ENCODE measurements around the gene RPH3AL.
"Not testable (repeated sequence)": the region's sequence is repeated elsewhere in the genome, so short reads cannot be mapped to it uniquely, and the experiment has no call there.

RPH3AL gene

DNA sequence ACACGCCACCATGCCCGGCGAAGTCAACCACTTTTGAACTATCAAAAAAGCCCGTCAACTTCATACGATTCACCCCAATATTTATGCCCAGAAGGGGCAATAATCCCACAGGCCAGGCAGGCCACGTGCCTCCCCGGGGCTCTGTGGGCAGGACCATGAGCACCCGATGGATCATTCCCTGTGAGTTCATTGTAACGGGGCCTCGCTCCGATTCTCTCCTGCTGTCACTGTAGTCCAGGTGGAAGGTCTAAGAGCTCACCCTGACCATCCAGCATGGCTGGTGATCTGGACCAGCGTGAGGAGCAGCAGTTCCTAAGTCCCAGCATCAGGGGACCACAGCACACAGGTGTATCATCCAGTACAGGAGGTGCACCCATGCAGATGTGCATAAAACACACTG is 93.7 kb downstream of the RPH3AL start:
- no peak for DNase-seq

DNA sequence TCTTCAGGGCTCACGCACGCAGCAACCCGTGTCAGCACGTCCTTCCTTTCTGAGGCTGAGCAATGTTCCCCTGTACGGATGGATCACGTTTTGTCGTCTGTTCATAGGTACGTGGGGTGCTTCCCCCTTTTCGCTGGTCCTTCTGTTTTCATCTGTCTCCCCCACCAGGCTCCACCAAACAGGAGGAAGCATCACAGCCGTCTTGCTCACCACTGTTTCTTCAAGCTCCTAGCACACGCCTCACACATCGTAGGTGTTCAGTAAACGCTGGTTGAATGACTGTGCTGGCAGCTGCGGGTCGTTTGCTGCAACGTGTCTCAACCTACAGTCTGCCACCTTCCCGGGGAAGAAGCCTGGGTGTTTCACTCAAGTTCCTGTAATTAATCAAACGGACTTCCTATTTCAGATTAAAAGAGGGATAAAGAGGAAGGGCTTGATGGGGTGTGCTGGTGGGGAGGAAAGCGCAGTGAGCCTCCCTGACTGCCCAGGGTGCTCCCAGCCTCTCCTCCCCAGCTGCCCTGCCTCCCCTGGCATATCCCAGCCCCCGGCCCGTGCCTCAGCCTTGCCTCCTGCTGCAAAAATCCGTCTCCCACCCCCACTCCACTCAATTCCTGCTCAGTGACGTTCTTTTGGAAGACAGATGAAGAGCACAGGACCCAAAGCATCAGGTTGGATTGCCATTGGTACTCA is 94.4 kb downstream of the RPH3AL start:
- DNase-seq, result no peak

DNA sequence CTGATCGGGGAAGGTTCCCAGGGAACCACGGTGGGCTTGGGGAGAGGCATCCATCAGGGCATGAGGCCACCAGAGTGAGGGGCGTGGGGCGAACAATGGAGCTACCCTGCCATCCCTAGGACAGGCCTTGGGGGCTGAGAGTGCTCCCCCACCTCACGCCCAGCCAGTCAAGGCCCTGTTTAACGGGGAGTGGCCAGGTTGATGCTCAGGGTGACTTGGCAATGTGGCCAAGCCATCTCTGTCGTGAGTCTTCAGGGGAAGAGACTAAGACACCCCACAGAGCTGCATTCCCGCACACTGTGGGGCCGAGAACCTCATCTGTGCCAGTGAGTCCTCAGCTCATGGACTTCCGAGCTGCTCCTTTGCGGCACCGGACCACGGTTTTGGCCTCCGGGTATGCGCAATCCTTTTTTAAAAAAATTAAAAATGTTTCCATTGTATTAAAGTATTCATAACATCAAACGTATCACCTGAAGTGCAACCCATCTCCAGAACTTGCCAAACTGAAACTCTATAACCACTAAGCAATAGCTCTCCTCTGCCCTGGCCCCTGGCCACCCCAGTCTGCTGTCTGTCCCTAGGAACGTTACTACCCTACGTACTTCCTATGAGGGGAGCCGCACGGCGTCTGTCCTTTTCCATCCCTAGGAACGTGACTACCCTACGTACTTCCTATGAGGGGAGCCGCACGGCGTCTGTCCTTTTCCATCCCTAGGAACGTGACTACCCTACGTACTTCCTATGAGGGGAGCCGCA is 99.3 kb downstream of the RPH3AL start:
- DNase-seq, result no peak

DNA sequence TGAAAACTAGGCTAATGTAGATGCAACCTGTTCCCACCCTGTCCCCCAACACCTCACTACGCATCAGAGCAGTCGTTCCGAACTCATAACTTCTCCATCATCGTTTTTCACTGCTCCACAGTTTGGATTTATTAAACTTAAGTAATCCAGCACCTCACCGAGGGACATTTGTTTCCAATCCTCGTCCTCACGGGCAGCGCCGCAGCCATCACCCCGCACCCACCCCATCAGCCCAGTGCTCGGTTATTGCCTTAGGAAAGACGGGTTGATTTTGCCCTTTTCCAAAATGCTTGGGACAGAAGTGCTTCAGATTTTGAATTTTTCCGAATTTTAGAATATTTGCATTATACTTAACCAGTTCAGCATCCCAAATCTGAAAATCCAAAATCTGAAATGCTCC is 100.2 kb downstream of the RPH3AL start:
- DNase-seq, result no peak

DNA sequence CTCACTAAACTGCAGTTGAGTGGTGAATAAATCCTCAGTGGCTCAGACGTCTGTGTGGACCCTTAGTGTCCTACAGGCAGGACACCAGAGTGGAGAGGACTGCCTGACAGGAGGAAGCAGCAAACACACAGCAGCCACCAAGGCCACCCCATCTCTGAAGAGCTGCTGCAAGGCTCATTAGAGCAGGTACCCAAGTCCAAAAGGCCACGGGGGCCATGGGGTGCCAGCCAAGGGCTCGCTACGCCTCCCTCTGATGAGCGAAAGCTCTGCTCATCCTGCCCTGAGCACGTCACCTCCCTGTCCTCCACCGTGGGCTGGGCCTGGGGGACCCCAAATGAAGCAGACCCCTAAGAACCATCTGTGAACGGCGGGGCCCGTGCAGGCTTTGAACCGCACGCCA is 101.1 kb downstream of the RPH3AL start:
- DNase-seq, result no peak

DNA sequence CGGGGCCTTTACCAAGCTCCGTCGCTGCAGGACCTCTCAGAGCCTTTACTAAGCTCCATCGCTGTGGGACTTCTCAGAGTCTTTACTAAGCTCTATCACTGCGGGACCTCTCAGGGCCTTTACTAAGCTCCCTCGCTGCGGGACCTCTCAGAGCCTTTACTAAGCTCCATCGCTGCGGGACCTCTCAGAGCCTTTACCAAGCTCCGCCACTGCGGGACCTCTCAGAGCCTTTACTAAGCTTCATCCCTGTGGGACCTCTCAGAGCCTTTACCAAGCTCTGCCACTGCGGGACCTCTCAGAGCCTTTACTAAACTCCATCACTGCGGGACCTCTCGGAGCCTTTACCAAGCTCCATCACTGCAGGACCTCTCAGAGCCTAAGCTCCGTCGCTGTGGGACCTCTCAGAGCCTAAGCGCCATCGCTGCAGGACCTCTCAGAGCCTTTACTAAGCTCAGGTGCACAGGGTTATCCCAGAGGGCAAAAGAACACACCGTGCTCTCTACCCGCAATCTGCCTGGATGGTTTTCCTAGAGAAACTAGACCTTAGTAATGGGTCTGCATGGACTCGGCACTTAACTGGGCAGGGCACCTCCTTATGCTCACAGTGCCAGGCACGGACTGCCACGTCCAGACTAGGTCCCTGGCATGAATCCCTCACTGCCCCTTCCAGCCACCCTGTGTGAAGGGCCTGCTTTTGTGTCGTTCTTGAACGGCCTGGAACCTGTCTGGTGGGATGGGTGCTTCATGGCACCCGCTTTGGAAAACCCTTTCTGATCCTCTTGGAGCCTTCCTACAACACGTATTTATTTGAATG is 101.9 kb downstream of the RPH3AL start:
- DNase-seq, result no peak

DNA sequence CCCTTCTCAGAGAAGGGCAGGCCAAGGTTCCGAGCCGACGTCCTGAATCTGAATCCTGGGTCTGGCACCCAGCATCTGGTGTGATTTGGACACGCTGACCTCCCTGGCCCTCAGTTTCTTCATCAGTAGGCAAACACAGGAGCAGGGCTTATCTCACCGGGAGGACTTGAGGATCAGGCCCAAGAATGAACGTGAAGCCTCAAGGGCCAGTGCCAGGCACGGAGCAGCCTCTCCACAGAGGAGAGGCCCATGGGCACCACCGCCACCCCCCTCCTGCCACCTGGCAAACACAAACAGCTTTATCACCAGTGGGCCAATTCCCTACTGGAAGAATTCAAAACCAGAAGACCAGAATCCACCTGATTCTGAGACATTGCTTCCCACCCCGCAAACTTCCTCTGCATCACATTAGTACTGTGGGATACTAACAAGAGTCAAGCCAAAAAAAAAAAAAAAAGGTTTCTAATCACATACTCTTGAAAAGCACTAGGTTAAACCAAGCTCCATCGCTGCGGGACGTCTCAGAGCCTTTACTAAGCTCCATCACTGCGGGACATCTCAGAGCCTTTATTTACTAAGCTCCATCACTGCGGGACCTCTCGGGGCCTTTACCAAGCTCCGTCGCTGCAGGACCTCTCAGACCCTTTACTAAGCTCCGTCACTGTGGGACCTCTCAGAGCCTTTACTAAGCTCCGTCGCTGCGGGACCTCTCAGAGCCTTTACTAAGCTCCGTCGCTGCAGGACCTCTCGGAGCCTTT is 103.2 kb downstream of the RPH3AL start:
- no peak for DNase-seq

DNA sequence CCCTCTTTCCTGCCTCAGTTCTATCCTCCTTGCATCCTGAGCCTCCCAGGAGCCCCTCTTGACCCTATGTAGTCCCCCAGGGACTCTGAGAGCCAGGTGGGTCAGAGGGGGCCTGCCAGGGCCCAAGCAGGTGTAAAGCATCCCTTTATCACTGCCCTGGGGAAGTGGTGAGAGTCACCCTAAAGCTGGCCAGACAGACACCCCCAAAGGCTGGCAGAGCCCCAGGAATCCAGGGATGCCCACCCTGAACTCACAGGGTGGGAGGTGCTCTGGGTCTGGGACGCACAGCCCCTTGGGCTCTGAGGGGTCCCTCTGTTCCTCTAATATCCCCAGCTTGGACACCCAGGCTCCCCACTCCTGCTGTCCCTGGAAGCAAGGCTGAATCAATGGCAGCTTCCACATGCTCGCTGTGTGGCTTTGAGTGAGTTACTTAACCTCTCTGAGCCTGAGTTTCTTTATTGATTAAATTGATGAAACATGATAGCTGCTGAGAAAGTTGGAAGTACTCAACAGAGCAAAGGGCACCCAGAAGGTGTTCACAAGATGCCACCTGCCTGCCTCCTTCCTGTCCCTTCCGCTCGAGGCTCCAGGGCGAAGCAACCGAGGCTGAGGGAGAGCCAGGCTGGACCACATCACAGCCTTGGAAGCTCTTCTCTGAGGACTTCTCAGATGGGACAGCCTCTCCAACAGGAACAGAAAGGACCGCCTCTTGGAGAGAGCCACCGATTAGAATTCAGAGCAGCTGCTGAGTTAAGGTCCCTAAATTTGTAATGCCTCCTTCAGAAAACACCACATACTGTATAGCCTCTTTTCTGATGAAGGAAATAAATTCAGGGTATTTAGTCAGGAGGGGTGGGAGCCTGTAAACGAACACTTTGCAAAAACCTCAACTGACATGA is 104.0 kb downstream of the RPH3AL start:
- no peak for DNase-seq

DNA sequence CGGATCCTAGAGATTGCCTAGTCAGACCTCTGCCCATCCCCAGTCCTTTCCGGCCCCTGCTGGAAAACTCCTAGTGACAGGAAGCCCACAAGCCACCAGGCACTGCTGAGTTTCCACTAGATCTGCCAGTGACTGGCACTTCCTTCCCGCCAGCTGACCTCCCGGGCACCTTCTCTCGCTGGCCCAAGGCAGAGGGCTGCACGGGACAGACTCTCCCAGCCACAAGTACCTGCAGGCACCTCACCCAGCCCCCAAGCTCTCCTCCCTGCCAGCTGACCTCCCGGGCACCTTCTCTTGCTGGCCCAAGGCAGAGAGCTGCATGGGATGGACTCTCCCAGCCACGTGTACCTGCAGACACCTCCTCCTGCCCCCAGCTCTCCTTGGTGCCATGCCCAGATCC is 104.8 kb downstream of the RPH3AL start:
- no peak for DNase-seq

DNA sequence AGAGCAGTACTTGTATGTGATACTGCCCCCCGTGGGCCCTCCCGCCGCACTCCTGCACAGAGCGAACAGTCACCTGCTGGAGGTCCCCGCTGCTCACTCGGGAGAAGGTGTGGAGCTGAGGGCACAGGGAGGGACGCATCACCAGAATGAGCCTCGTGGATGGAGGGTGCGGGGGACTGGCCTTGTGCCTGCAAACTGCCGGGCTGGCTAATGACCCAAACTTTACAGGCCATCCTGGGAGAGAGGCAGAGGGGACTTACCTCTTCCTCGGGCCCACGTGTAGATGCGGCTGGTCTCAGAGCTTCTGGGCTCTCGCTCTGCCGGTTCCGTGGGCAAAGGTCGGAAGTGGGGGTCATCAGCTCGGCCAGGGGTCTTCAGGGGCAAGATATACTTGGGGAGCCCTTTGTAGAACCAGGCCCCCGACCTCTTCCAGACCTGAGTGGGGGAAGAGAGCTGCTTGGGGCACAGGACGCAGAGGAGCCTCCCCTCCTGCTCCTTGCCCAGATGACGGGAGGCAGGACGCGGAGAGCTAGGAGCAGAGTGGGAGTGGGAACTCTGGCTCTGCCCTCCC is 105.7 kb downstream of the RPH3AL start:
- no peak for DNase-seq

DNA sequence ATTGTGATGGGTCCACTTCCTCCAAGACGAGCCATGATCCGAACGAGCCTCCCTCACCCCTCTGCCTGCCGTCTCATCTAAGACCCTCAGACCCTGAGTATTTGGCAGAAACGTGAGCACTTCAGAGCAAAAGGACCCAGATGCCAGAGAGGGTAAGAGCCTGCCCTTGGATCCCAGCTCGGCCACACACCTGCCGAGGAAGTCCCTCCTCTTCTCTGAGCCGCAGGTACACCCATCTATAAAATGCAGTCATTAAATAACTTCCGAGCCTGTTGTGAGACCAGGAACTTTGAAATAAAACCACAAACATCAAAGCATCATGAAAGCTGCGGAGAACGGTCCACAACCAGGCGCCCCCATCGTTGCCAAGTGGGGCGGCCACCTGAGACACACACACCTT is 106.4 kb downstream of the RPH3AL start:
- no peak for DNase-seq

DNA sequence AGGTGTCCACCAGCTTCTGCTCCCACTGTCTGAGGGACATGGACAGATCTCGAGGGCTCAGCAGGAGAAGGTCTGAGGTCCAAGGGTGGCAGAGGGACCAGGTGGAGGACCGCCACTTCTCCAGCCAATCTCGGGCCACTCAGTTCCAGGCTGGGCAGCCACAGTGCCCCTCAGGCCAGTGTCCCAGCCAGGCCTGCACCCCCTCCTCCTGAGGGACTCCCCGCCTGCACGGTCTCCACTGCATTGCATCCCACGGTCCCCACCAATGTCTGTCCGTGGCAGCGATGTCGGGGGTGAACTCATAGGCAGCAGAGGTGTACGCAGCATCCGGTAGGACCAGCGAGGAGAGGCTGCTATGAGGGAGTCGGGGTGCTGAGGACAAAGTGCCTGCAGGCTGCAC is 107.0 kb downstream of the RPH3AL start:
- DNase-seq, result no peak

DNA sequence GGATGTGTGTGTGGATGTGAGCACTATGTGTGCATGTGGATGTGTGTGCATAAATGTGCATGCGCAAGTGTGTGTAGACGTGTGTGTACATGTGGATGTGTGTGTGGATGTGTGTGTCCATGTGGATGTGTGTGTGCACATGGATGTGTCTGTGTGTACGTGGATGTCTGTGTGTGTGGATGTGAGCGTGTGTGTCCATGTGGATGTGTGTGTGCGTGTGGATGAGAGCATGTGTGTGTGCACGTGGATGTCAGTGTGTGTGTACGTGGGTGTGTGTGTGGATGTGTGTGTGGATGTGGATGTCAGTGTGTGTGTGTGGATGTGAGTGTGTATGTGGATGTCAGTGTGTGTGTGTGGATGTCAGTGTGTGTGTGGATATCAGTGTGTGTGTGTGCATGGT is 107.6 kb downstream of the RPH3AL start:
- DNase-seq, result no peak

DNA sequence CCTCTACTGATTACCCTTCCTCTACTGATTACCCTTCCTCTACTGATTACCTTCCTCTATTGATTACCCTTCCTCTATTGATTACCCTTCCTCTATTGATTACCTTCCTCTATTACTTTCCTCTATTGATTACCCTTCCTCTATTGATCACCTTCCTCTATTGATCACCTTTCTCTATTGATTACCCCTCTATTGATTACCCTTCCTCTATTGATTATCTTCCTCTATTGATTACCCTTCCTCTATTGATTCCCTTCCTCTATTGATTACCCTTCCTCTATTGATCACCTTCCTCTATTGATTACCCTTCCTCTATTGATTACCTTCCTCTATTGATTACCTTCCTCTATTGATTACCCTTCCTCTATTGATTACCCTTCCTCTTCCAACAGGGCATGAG is 108.7 kb downstream of the RPH3AL start:
- DNase-seq, result not testable (repeated sequence)

DNA sequence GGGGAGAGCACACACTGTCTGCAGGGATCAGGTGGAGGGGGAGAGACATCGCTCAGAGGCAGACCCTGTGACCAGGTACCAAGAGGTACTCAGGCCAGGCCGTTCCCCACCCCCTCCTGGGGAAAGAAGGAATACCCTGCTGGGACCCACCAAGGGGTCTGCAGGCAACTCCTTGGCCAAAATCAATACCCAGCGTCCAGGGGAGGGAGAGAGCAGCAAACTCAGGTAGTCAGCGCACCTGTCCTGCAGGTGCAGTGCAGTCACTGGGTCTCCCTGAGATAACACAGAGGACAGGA is 113.7 kb downstream of the RPH3AL start:
- no peak for DNase-seq

DNA sequence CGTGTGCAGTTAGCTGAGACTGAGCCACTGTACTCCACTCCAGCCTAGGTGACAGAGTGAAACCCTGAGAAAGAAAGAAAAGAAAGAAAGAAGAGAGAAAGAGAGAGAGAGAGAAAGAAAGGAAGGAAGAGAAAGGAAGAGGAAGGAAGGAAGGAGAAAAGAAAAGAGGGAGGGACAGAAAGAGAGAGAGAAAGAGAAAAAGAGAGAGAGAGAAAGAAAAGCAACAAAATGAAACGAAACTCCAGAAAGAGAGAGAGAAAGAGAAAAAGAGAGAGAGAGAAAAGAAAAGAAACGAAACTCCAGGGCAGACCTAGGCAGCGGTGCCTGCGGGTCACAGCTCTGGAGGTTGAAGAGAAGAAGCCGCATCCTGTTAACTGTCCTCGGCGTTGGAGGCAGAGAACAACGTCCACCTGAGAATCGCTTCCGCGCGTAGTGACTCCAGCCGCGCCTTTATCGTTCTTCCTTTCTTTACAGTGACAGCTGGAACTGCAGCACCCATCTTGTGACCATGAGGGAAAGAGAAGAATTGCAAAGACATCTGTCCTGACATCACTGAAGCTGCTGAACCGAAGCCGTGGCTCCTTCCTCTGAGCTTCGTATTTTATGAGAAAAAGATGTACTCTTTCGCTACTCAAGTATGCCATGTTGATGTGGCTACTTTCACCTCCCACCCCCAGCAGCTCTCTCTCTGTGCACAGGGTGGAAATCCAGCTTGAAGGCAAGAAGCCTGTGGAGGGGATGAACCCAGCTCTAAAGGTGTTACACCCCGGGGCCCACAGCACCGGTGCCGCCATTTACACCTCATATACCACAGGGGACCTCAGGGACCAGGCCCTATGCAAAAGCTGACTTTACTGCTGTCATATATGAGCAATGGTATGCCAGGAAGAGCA is 114.3 kb downstream of the RPH3AL start:
- DNase-seq, result no peak

DNA sequence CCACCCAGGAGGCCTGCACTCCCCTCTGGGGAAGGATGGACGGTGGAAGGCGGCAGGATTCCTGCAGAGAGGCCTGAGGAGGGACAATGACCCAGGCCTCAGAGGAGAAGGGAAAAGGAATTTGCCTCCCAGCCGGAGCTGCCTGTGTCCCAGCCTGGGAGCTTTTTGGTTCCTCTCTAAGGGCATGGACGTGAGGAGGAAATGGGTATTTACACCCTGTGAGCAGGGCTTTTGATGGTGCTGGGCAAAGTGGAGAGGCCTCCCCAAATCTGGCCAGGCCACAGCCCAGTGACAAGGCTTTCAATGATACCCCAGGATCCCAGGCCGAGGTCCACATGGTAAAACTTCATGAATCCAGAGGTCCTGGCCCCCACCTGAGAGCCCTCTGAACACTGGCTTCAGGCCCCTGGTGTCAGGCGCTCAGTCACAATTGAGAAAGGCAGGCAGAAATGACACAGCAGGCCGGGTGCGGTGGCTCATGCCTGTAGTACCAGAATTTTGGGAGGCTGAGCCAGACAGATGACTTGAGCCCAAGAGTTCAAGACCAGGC is 115.1 kb downstream of the RPH3AL start:
- DNase-seq, result no peak

DNA sequence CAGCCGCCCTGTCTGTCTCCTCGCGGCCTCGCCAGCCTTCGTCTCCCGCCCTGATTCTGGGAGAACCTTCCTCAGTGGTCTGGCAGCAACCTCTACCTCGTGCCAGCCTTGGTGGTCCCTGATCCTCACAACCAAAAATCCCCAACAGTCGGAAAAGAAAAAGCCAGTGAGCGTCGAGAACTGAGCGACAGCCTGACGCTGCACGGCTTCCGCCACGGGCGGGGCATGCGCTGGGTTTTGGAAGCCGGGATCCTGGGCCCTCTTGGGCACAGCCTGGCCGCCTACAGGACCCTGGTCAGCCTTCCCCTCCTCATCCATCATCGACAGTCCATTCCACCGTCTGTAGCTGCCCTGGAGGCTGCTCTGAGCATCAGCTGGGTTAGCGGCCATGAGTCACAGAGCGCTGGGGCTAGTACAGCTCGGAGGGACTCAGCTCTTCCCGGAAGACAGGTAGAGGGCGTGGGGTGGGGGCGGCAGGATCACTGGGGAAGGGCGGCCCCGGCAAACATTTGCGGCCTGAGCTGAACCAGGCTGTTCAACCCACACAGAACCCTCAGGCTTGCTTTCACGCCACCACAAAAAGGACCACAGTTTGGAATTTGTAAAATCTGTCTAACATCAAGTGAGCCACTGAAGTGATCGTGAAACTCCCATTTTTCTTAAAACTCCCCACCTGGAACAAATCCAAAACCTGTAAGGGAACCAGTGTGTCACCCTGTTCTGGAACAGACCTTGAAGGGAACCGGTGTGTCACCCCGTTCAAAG is 115.8 kb downstream of the RPH3AL start:
- DNase-seq, result no peak

DNA sequence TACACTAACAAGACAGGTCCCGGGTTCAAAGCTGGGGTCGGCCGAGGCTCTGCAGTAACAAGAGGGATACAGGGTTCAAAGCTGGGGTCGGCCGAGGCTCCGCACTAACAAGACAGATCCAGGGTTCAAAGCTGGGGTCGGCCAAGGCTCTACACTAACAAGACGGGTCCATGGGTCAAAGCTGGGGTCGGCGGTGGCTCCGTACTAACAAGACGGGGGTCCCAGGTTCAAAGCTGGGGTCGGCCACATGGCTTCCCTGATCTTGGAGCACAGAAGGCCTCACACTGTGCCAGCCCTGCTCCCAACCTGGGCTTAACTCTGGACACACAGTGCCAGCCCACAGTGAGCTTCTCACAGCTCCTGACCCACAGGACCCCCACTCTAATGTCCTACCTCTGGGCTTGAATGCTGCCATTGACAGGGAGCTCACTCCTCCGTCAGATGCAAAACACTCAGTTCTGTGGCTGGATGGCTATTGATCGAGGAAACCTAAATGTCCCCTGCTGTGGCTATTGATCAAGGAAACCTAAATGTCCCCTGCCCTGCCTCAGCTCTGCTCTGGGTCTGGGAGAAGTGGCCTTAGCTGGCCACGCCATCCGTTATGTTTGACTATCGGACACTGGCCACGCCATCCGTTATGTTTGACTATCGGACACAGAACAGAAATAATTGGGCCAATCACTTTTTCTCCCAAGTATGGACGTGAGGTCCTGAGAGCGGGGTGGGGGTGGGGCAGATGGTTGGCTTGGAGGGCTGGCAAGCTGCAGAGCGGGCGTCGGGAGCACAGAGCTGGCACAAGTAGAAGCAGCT is 116.6 kb downstream of the RPH3AL start:
- no peak for DNase-seq
